ENCODE data around the gene MEF2B. TPM values are rescaled to one million over a fixed set of nuclear protein-coding genes. Genes with fewer than 3 reads are reported as not detected.

MEF2B gene
- total and polyA plus RNA-seq, 2 donors (not counting 3 experiments of a cell fraction or from before 2014, with no cell fraction given), result 0.52 to 1.2 TPM

DNA sequence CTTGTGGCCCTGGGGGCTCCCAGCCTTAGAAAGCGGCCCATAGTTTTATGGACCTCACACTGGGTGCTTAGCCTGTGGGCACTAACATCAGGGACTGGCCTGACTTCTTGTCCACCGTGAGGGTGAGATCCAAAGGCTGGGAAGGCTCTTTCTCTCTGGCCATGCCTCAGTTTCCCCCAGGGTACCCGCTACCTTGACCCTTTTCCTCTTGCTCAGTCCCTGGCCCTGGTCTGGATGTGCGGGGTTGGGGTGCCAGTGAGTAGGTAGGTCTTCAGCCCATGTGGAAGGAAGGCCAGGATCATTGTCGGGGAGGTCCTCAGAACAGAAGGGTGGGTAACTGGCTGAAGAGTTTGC is 30.2 kb downstream of the MEF2B start:
- ChIA-PET POLR2A (no interaction called here), CTCF (interaction anchor here (1.3 to 3.7 kb wide), 5 partner anchors 24 to 86 kb away, joined by 4 to 12 read pairs (median 9); no protein-coding TSS in a partner anchor)
- H3K27me3 ChIP-seq (ENCODE audit: control insufficient read depth in 2 of 2, insufficient read depth in 2 of 2, low read length in 2 of 2), result no peaks in the 10 kb centered on the region
- no peak for DNase-seq (ENCODE audit: low read depth, low spot score)
- BruUV-seq (replicated peaks), result no TSS peak
- no peaks in the 10 kb centered on the region for H3K79me2 ChIP-seq (ENCODE audit: control insufficient read depth, insufficient read depth, low read length)
- peaks cover 8% of the 10 kb centered on the region for H3K4me1 ChIP-seq (ENCODE audit: control insufficient read depth, extremely low read depth, insufficient read depth, low read length)
- H3K9me1 ChIP-seq (replicated peaks; ENCODE audit: control insufficient read depth, extremely low read depth, insufficient read depth, low read length), result no peaks in the 10 kb centered on the region
- H3K4me3 ChIP-seq (replicated peaks in 1 of 3; ENCODE audit: insufficient read depth in 1 of 3, low read depth in 1 of 3, low read length in 3 of 3), result no peak overlapping the region
- no peak overlapping the region for H2AFZ ChIP-seq (ENCODE audit: low read depth, low read length)
- no peaks in the 10 kb centered on the region for H3K9me3 ChIP-seq (replicated peaks; ENCODE audit: control insufficient read depth, insufficient read depth, low read length)
- dilution Hi-C loops (cut with MboI; ENCODE audit: extremely low pct_ligation_motif_present, low sequenced_read_pairs), result no loop called here
- intact Hi-C loops (cut with micrococcal nuclease), result loop anchor here (1.0 to 2.0 kb wide), 3 partner anchors 24 to 86 kb away; partner anchors contain the start of gene SLC25A42
- TF ChIP-seq POLR2A (IDR thresholded peaks at IDR 0.05; ENCODE audit: low read depth, low read length) (no peak), CTCF (IDR thresholded peaks at IDR 0.05; ENCODE audit: extremely low read depth in 1 of 2, insufficient read depth in 1 of 2, low read depth in 1 of 2, low read length in 2 of 2) (no peak), EZH2 (IDR thresholded peaks at IDR 0.05; ENCODE audit: borderline replicate concordance, low read depth, low read length, severe bottlenecking) (no peak), MYC (IDR thresholded peaks at IDR 0.05; ENCODE audit: low read depth, low read length) (no peak), FOS (IDR thresholded peaks at IDR 0.05; ENCODE audit: borderline replicate concordance, insufficient read depth, low read length) (no peak), GATA2 (IDR thresholded peaks at IDR 0.05; ENCODE audit: insufficient read depth, insufficient read length, low read depth, low read length) (no peak), POLR2AphosphoS5 (IDR thresholded peaks at IDR 0.05; ENCODE audit: insufficient read depth, low read depth, low read length) (no peak), JUN (IDR thresholded peaks at IDR 0.05; ENCODE audit: borderline replicate concordance, insufficient read depth, insufficient read length, low read depth) (no peak)
- TF ChIP-seq, protein P1, sequence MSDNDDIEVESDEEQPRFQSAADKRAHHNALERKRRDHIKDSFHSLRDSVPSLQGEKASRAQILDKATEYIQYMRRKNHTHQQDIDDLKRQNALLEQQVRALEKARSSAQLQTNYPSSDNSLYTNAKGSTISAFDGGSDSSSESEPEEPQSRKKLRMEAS (IDR thresholded peaks at IDR 0.05; ENCODE audit: insufficient read depth, insufficient read length), result no peak
- H4K20me1 ChIP-seq (replicated peaks; ENCODE audit: control insufficient read depth, extremely low read depth, insufficient read depth, low read length), result no peaks in the 10 kb centered on the region
- H3K27ac ChIP-seq (ENCODE audit: insufficient read depth, low read depth, low read length), result no peak overlapping the region
- FAIRE-seq, result no peak
- H3K4me2 ChIP-seq (ENCODE audit: insufficient read depth, low read length), result no peak overlapping the region
- H3K9ac ChIP-seq (replicated peaks; ENCODE audit: extremely low read depth, insufficient read depth, low read length), result no peak overlapping the region
- H3K36me3 ChIP-seq (ENCODE audit: control insufficient read depth in 2 of 2, extremely low read depth in 1 of 2, insufficient read depth in 2 of 2, low read length in 2 of 2), result no peaks in the 10 kb centered on the region
